GM10266 (cell line): ENCODE data around the gene TGIF1.

Experiments
- DNase-seq: peaks from one replicate; pipeline ENCODE4 v3.0.0; 2012; ENCODE audit errors: extremely low spot score
- CTCF ChIP-seq: IDR thresholded peaks from 2 replicates; pipeline ENCODE4 v1.5.1; 2012; ENCODE audit warnings: mild to moderate bottlenecking, low read depth; ENCODE audit not compliant: control insufficient read depth, insufficient read depth; ENCODE audit errors: missing control alignments

The TGIF1 gene

GRCh38 chr18:3429121-3429520, 20.9 kb upstream of the TGIF1 start:
- no peak for TF ChIP-seq CTCF
- DNase-seq = no peak

GRCh38 chr18:3434685-3435084, 15.3 kb upstream of the TGIF1 start:
- no peak for DNase-seq
- no peak for TF ChIP-seq CTCF

GRCh38 chr18:3440341-3440740, 9.6 kb upstream of the TGIF1 start:
- TF ChIP-seq CTCF = no peak
- DNase-seq = no peak

GRCh38 chr18:3441290-3441689, 8.7 kb upstream of the TGIF1 start:
- TF ChIP-seq CTCF = peak; percentile 15
- no peak for DNase-seq

GRCh38 chr18:3442919-3443318, 7.1 kb upstream of the TGIF1 start:
- DNase-seq = no peak
- no peak for TF ChIP-seq CTCF

GRCh38 chr18:3444296-3444695, 5.7 kb upstream of the TGIF1 start:
- DNase-seq = no peak
- no peak for TF ChIP-seq CTCF

- no peak for TF ChIP-seq CTCF
Measured at GRCh38 chr18:3444954-3445353, 5.0 kb upstream of the TGIF1 start.

More at GRCh38 chr18:3444954-3445353, 5.0 kb upstream of the TGIF1 start:
- no peak for DNase-seq
